ENCODE measurements around the gene TTC33. TPM values are rescaled to one million over a fixed set of nuclear protein-coding genes. Genes with fewer than 3 reads are reported as not detected.
A peak's percentile ranks its signal among the peaks of the same experiment; 100 is the strongest.

Gene TTC33, protein sequence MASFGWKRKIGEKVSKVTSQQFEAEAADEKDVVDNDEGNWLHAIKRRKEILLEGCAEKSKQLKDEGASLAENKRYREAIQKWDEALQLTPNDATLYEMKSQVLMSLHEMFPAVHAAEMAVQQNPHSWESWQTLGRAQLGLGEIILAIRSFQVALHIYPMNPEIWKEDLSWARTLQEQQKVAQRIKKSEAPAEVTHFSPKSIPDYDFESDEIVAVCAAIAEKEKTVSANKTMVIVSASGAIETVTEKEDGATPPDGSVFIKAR
- total RNA-seq (2014; rRNA removed; shearing (Covaris generic)) (6.8 and 8.0 TPM in 2 replicates), polyA plus RNA-seq (2016; fragmentation: Nextera tagmentation; extraction: Ambion mirVana) (9.0 and 9.3 TPM in 2 replicates)

DNA sequence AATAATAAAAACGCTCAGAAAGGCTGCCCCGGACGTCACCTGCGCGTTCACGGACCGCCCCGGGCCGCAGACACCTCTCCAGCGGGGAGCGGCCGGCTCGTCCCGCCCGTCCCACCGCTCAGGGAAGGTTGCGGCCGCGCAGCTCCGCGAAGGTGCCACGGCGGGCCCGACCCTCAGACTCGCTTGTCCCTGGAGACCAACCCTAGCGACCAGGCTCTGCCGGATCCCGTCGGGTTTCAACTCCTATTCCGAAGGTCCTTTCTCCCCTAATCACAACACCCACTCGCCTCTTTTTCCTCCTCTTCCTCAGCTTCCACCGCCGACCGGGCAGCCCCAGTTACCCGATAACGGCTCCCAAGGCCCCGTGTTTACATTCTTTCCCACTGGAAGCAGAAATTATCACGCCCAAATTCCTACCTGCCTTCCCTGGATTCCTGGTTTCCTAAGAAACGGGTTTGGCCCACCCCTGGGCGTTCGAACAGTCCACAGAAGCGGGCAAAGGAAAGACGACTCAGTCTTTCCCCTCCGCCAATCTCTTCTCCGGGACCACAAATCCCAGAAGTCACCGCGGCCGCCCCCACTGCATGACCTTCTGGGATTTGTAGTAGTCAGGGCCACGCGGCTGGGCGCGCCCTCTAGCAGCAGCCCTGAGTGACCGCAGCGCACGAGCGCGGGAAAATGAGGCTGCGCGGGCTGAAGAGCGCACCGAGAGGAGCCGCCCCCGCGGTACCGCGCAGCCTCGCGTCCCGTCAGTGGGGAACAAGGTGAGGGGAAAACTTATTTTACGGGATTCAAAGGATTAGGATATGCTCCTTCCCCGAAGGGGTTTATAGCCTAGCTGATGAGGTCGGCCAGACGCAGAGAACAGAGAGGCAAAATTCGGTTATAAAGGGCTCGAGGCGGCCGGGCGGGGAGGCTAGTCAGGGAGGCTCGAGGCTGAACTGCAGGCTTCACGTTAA is at the start of gene TTC33:
TTC33 (minus strand) TSS at position 555 of the 959 bp plus-strand sequence. CDS start 8,943 bp downstream, outside the sequence.
- Histone ChIP-seq H3K79me2 (ENCODE audit: insufficient read depth) (peaks cover 39% of the 10 kb centered on the region), H4K20me1 (ENCODE audit: insufficient read depth) (no peaks in the 10 kb centered on the region; the same call in 1 of the 2 replicates), H3K4me1 (ENCODE audit: insufficient read depth) (peaks cover 7% of the 10 kb centered on the region; the same call in 1 of the 2 replicates), H3K9me3 (ENCODE audit: low read depth) (no peaks in the 10 kb centered on the region), H3K4me2 (ENCODE audit: unreplicated experiment) (peak within 1 kb of the TSS; percentile 89), H2AFZ (peak within 1 kb of the TSS; percentile 92), H3F3A (ENCODE audit: insufficient read depth) (peaks cover 32% of the 10 kb centered on the region), H3K9me2 (ENCODE audit: insufficient read depth) (no peaks in the 10 kb centered on the region), H3K4me3 (peak within 1 kb of the TSS; percentile 89), H3K36me3 (ENCODE audit: low read depth) (peaks cover 11% of the 10 kb centered on the region; the same call in 1 of the 2 replicates), H3K27ac (peak within 1 kb of the TSS; percentile 78), H3K9ac (peak within 1 kb of the TSS; percentile 92), H3K27me3 (replicated peaks; ENCODE audit: insufficient read depth) (no peaks in the 10 kb centered on the region)
- TF ChIP-seq EZH2phosphoT487 (IDR thresholded peaks at IDR 0.05; ENCODE audit: insufficient read depth, low read depth), result no peak
- TF ChIP-seq EZH2 (IDR thresholded peaks at IDR 0.05; ENCODE audit: insufficient read depth, poor library complexity, severe bottlenecking), result no peak
- WGBS, 2 experiments (ENCODE audit: low coverage in 1 of 2, low lambda C conversion rate in 2 of 2, missing lambda C conversion rate in 2 of 2), result 5 to 6% methylated on average over 77 to 80 of the region's 80 CpGs
- in situ Hi-C loops (cut with MboI), result no loop called here
- DNase-seq, result peak; percentile 98

DNA sequence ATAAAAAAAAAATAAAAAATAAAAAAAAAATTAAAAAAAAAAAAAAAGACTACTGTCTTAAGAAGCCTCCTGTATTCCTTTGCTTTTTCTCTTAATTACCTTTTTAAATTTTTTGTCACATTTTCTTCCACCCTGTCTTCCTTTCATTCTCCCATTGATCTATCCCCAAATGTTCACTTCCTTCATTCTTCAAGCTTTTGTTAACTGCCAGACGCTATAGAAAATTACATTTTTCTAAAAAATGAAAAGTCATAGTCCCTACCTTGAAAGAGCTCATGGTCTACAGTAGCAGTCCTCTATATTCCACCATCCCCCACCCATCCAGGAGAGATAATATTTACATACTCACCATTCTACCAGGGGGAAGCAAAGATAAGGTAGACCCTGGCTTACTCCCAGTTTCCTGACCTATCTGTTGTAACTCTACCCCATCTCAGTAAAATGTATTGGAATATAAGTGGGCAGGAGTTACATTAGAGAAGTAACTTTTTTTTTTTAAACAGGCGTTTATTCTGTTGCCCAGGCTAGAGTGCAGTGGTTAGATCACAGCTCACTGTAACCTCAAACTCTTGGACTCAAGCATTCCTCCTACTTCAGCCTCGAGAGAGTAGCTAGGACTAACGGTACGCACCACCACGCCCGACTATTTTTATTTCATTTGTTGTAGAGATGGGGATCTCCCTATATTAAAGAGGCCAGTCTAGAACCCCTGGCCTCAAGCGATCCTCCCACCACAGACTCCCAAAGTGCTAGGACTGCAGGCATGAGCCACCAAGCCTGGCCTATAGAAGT is 46.2 kb upstream of the TTC33 start:
- H3K4me3 ChIP-seq, result no peak overlapping the region
- DNase-seq, result no peak
- H3K9ac ChIP-seq, result no peak overlapping the region
- peaks cover 6% of the 10 kb centered on the region; the same call in 1 of the 2 replicates for H3K4me1 ChIP-seq (ENCODE audit: insufficient read depth)
- in situ Hi-C loops (cut with MboI), result no loop called here
- H3K9me3 ChIP-seq (ENCODE audit: low read depth), result no peaks in the 10 kb centered on the region
- H3K9me2 ChIP-seq (ENCODE audit: insufficient read depth), result no peaks in the 10 kb centered on the region
- WGBS, 2 experiments (ENCODE audit: low coverage in 1 of 2, low lambda C conversion rate in 2 of 2, missing lambda C conversion rate in 2 of 2), result 87 to 95% methylated on average over 8 of the region's 8 CpGs
- no peak overlapping the region for H3K27ac ChIP-seq
- H3F3A ChIP-seq (ENCODE audit: insufficient read depth), result peaks cover 21% of the 10 kb centered on the region
- no peaks in the 10 kb centered on the region for H3K36me3 ChIP-seq (ENCODE audit: low read depth)
- H3K4me2 ChIP-seq (ENCODE audit: unreplicated experiment), result no peak overlapping the region
- no peaks in the 10 kb centered on the region for H4K20me1 ChIP-seq (ENCODE audit: insufficient read depth)
- H3K79me2 ChIP-seq (ENCODE audit: insufficient read depth), result peaks cover 6% of the 10 kb centered on the region
- H3K27me3 ChIP-seq (replicated peaks; ENCODE audit: insufficient read depth), result no peaks in the 10 kb centered on the region
- TF ChIP-seq EZH2 (IDR thresholded peaks at IDR 0.05; ENCODE audit: insufficient read depth, poor library complexity, severe bottlenecking) (no peak), EZH2phosphoT487 (IDR thresholded peaks at IDR 0.05; ENCODE audit: insufficient read depth, low read depth) (no peak)
- no peak overlapping the region for H2AFZ ChIP-seq

DNA sequence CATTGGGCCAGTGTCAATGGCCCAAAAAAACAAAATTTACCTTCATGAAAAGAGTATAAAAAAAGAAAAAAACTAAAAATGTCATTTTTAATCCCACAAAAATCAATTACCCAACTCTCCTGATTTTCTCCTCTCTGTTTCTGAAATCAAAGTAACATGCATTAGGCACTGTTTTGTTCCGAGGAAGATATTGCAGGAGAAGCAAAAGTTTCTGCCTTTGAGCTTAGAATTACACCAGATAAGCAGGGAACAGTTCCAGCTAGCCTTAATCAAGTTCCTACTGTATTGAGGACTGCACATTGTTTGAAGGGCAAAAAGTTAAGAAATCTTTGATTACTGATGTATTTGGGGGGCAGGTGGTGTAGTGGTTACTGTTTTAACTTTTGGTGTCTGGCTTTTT is 43.5 kb upstream of the TTC33 start:
- Histone ChIP-seq H3K27ac (peak overlapping the region; percentile 88), H2AFZ (peak overlapping the region; percentile 100), H3K9me2 (ENCODE audit: insufficient read depth) (no peaks in the 10 kb centered on the region), H3K79me2 (ENCODE audit: insufficient read depth) (peaks cover 30% of the 10 kb centered on the region), H3K36me3 (ENCODE audit: low read depth) (no peaks in the 10 kb centered on the region), H3F3A (ENCODE audit: insufficient read depth) (peaks cover 37% of the 10 kb centered on the region), H3K9ac (peak overlapping the region; percentile 86), H3K9me3 (ENCODE audit: low read depth) (no peaks in the 10 kb centered on the region), H3K4me1 (ENCODE audit: insufficient read depth) (peaks cover 18% of the 10 kb centered on the region), H3K27me3 (replicated peaks; ENCODE audit: insufficient read depth) (no peaks in the 10 kb centered on the region), H4K20me1 (ENCODE audit: insufficient read depth) (no peaks in the 10 kb centered on the region), H3K4me3 (peak overlapping the region; percentile 97), H3K4me2 (ENCODE audit: unreplicated experiment) (peak overlapping the region; percentile 94)
- no peak for TF ChIP-seq EZH2phosphoT487 (IDR thresholded peaks at IDR 0.05; ENCODE audit: insufficient read depth, low read depth)
- TF ChIP-seq EZH2 (IDR thresholded peaks at IDR 0.05; ENCODE audit: insufficient read depth, poor library complexity, severe bottlenecking), result no peak
- peak; percentile 21 for DNase-seq
- 0% methylated on average over 1 of the region's 1 CpG for WGBS, 2 experiments (ENCODE audit: low coverage in 1 of 2, low lambda C conversion rate in 2 of 2, missing lambda C conversion rate in 2 of 2)
- in situ Hi-C loops (cut with MboI), result no loop called here

Data from GM23248 (cell line).